GM23338 (cell line): Measurements from ENCODE around the gene CELF2. TPM values are rescaled to one million over a fixed set of nuclear protein-coding genes. Genes with fewer than 3 reads are reported as not detected.

Source experiments
- ATAC-seq: fragments of 200-7000 bp; cut with Tn5 transposase; 3 replicates; pipeline ENCODE4 v1.9.1; 2020
- DNase-seq: peaks from one replicate; pipeline ENCODE4 v3.0.0-alpha.2; 2015; ENCODE audit warnings: low spot score
- H2AFZ ChIP-seq: fragments of 200-600 bp; sonication (generic); 2 replicates; pipeline ENCODE4 v1.8.0; 2016; ENCODE audit warnings: antibody characterized with exemption, mild to moderate bottlenecking, moderate library complexity
- H3F3A ChIP-seq: fragments of 200-600 bp; sonication (generic); replicated peaks from 2 replicates; pipeline ENCODE4 v1.8.0; 2017; ENCODE audit warnings: antibody characterized with exemption, mixed run types, low read depth
- H3K27ac ChIP-seq: fragments of 200-600 bp; sonication (generic); 2 replicates; pipeline ENCODE4 v1.6.1; 2016; ENCODE audit warnings: low read depth
- H3K27me3 ChIP-seq: fragments of 200-600 bp; sonication (generic); 2 replicates; pipeline ENCODE4 v1.8.0; 2016; ENCODE audit warnings: mild to moderate bottlenecking, mixed run types, moderate library complexity; ENCODE audit not compliant: insufficient read depth
- H3K36me3 ChIP-seq: fragments of 200-600 bp; sonication (generic); 2 replicates; pipeline ENCODE4 v1.8.0; 2016; ENCODE audit warnings: mild to moderate bottlenecking; ENCODE audit not compliant: insufficient read depth
- H3K4me1 ChIP-seq: fragments of 200-600 bp; sonication (generic); 2 replicates; pipeline ENCODE4 v1.8.0; 2016; ENCODE audit warnings: mild to moderate bottlenecking, moderate library complexity; ENCODE audit not compliant: insufficient read depth
- H3K4me2 ChIP-seq: fragments of 200-600 bp; sonication (generic); 2 replicates; pipeline ENCODE4 v1.7.1; 2017; ENCODE audit warnings: mixed run types
- H3K4me3 ChIP-seq: fragments of 200-600 bp; sonication (generic); 2 replicates; pipeline ENCODE4 v1.6.1; 2016; ENCODE audit warnings: mixed run types
- H3K79me2 ChIP-seq: fragments of 200-600 bp; sonication (generic); replicated peaks from 2 replicates; pipeline ENCODE4 v1.8.0; 2017; ENCODE audit warnings: mild to moderate bottlenecking; ENCODE audit not compliant: insufficient read depth
- H3K9me2 ChIP-seq: fragments of 200-600 bp; sonication (generic); 2 replicates; pipeline ENCODE4 v1.8.0; 2017; ENCODE audit not compliant: insufficient read depth
- H4K20me1 ChIP-seq: fragments of 200-600 bp; sonication (generic); replicated peaks from 2 replicates; pipeline ENCODE4 v1.8.0; 2017; ENCODE audit warnings: mild to moderate bottlenecking; ENCODE audit not compliant: insufficient read depth
- H3K27ac Mint-ChIP-seq: 2 replicates; pipeline ENCODE4 v1.8.0; 2020; ENCODE audit warnings: inconsistent platforms, mild to moderate bottlenecking, moderate library complexity, mixed read lengths
- H3K27me3 Mint-ChIP-seq: 3 replicates; pipeline ENCODE4 v1.8.0; 2022; ENCODE audit warnings: low read depth, mild to moderate bottlenecking, moderate library complexity, mixed read lengths, inconsistent platforms; ENCODE audit not compliant: insufficient read depth, poor library complexity
- H3K36me3 Mint-ChIP-seq: 3 replicates; pipeline ENCODE4 v1.8.0; 2021; ENCODE audit warnings: low read depth, mild to moderate bottlenecking, inconsistent platforms, moderate library complexity, mixed read lengths
- H3K4me1 Mint-ChIP-seq: 3 replicates; pipeline ENCODE4 v1.8.0; 2020; ENCODE audit warnings: mild to moderate bottlenecking, inconsistent platforms, mixed read lengths
- H3K4me3 Mint-ChIP-seq: 3 replicates; pipeline ENCODE4 v1.8.0; 2021; ENCODE audit warnings: moderate library complexity, mild to moderate bottlenecking, inconsistent platforms, mixed read lengths
- H3K9me3 Mint-ChIP-seq: 3 replicates; pipeline ENCODE4 v1.8.0; 2020; ENCODE audit warnings: moderate library complexity, mild to moderate bottlenecking, inconsistent platforms, mixed read lengths
- CREB1 ChIP-seq: fragments of 250-450 bp; sonication (Bioruptor Pico); IDR thresholded peaks from 2 replicates; pipeline ENCODE4 v1.5.0; 2020; ENCODE audit warnings: low read depth, mild to moderate bottlenecking, moderate library complexity
- CTCF ChIP-seq, 2 experiments: fragments of 200-600 bp in 1 of 2; sonication (generic) in 1 of 2; conservative IDR thresholded peaks; 2 replicates each; pipeline versions ENCODE4 v1.5.1 to v1.6.1; 2016 to 2017; ENCODE audit warnings: antibody characterized with exemption in 2 of 2, low read depth in 2 of 2, mild to moderate bottlenecking in 2 of 2, moderate library complexity in 1 of 2
- EZH2 ChIP-seq: fragments of 200-600 bp; sonication (generic); IDR thresholded peaks from one replicate; pipeline ENCODE4 v1.8.0; 2017; ENCODE audit warnings: antibody characterized with exemption, mild to moderate bottlenecking, low read depth; ENCODE audit not compliant: unreplicated experiment
- EZH2phosphoT487 ChIP-seq: fragments of 200-600 bp; sonication (generic); IDR thresholded peaks from one replicate; pipeline ENCODE4 v1.8.1; 2018; ENCODE audit warnings: antibody characterized with exemption; ENCODE audit not compliant: unreplicated experiment
- JUNB ChIP-seq: IDR thresholded peaks from one replicate; pipeline ENCODE4 v1.6.1; 2016; ENCODE audit warnings: antibody characterized with exemption; ENCODE audit not compliant: unreplicated experiment
- NANOG ChIP-seq: IDR thresholded peaks from 2 replicates; pipeline ENCODE4 v1.6.1; 2016; ENCODE audit warnings: antibody characterized with exemption, borderline replicate concordance
- POLR2AphosphoS5 ChIP-seq: IDR thresholded peaks from 2 replicates; pipeline ENCODE4 v1.6.1; 2016; ENCODE audit warnings: antibody characterized with exemption, low read depth
- REST ChIP-seq: IDR thresholded peaks from one replicate; pipeline ENCODE4 v1.6.1; 2018; ENCODE audit warnings: antibody characterized with exemption; ENCODE audit not compliant: unreplicated experiment
- STAT1 ChIP-seq: IDR thresholded peaks from one replicate; pipeline ENCODE4 v1.6.1; 2016; ENCODE audit warnings: antibody characterized with exemption; ENCODE audit not compliant: unreplicated experiment
- ZNF114 ChIP-seq: fragments of 250-450 bp; sonication (Bioruptor Pico); IDR thresholded peaks from 2 replicates; pipeline ENCODE4 v1.5.0; 2020; ENCODE audit warnings: mild to moderate bottlenecking, moderate library complexity
- ZNF331 ChIP-seq: fragments of 250-450 bp; sonication (Bioruptor Pico); IDR thresholded peaks from 2 replicates; pipeline ENCODE4 v1.5.0; 2020; ENCODE audit warnings: low read depth, mild to moderate bottlenecking, moderate library complexity
- ZNF462 ChIP-seq: fragments of 250-450 bp; sonication (Bioruptor Pico); IDR thresholded peaks from 2 replicates; pipeline ENCODE4 v1.5.0; 2020; ENCODE audit warnings: mild to moderate bottlenecking, moderate library complexity
- polyA plus RNA-seq: library from polyadenylated mRNA; unstranded; fragments of >200 nt; fragmentation: Nextera tagmentation; extraction: Ambion mirVana; gene quantifications from 2 replicates; pipeline ENCODE4 v1.2.1, GENCODE V29; 2016
- total RNA-seq: library from RNA; depleted of rRNA; stranded (reverse); fragments of >200 nt; shearing (Covaris generic); gene quantifications from 2 replicates; pipeline ENCODE4 v1.2.3, GENCODE V29; 2014
- TF ChIP-seq, protein P1 (sequence below): IDR thresholded peaks from 2 replicates; pipeline ENCODE4 v1.6.1; 2016; ENCODE audit warnings: antibody characterized with exemption

Gene CELF2
- total and polyA plus RNA-seq, 2 experiments from 2014 or later, result 18.1 to 22.5 TPM

GRCh38 chr10:11235771-11236170 lies 218.1 kb downstream of the CELF2 start:
- Mint-ChIP-seq H3K4me1 (peaks cover 6% of the 10 kb centered on the region; the same call in 1 of the 3 replicates), H3K36me3 (no peaks in the 10 kb centered on the region), H3K4me3 (no peak overlapping the region), H3K27ac (no peak overlapping the region), H3K27me3 (peaks cover 2% of the 10 kb centered on the region), H3K9me3 (no peaks in the 10 kb centered on the region)
- Histone ChIP-seq H2AFZ (no peak overlapping the region), H3K36me3 (no peaks in the 10 kb centered on the region), H4K20me1 (no peaks in the 10 kb centered on the region), H3F3A (no peaks in the 10 kb centered on the region), H3K9me2 (0 out of 2 replicates have a peak, but pooled peaks cover 3% of the 10 kb centered on the region), H3K4me1 (no peaks in the 10 kb centered on the region; the same call in 1 of the 2 replicates), H3K27ac (no peak overlapping the region), H3K4me3 (no peak overlapping the region), H3K4me2 (no peak overlapping the region), H3K79me2 (0 out of 2 replicates have a peak, but pooled peaks cover 6% of the 10 kb centered on the region), H3K27me3 (no peaks in the 10 kb centered on the region)
- TF ChIP-seq NANOG (no peak), CTCF (conservative IDR thresholded peaks at IDR 0.05; ENCODE audit: low read depth in 2 of 2) (no peak), REST (no peak), CREB1 (no peak), EZH2 (no peak), STAT1 (no peak), POLR2AphosphoS5 (no peak), ZNF114 (CRISPR knock-in tag) (no peak), JUNB (no peak), EZH2phosphoT487 (no peak), ZNF462 (CRISPR knock-in tag) (no peak), ZNF331 (CRISPR knock-in tag) (no peak)
- TF ChIP-seq, protein P1, sequence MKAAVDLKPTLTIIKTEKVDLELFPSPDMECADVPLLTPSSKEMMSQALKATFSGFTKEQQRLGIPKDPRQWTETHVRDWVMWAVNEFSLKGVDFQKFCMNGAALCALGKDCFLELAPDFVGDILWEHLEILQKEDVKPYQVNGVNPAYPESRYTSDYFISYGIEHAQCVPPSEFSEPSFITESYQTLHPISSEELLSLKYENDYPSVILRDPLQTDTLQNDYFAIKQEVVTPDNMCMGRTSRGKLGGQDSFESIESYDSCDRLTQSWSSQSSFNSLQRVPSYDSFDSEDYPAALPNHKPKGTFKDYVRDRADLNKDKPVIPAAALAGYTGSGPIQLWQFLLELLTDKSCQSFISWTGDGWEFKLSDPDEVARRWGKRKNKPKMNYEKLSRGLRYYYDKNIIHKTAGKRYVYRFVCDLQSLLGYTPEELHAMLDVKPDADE, result no peak
- DNase-seq, result no peak
- ATAC-seq, result no peak
